Large intestine (tissue), 3 donors: ENCODE results near the gene ANKRD30A. TPM values are rescaled to one million over a fixed set of nuclear protein-coding genes. Genes with fewer than 3 reads are reported as not detected.
"Not testable (repeated sequence)": the region's sequence is repeated elsewhere in the genome, so short reads cannot be mapped to it uniquely, and the experiment has no call there.

Source experiments
- DNase-seq, 2 donors: peaks; one replicate each; pipeline versions ENCODE4 v3.0.0 to v3.0.0-alpha.2; 2013
- H3K27ac ChIP-seq: one replicate; pipeline ENCODE4 v1.5.1; 2013; ENCODE audit warnings: low read length
- H3K27me3 ChIP-seq: 2 replicates; pipeline ENCODE4 v1.6.1; 2013; ENCODE audit warnings: low read length; ENCODE audit not compliant: control insufficient read depth, insufficient read depth
- H3K36me3 ChIP-seq: 2 replicates; pipeline ENCODE4 v1.6.1; 2013; ENCODE audit warnings: low read length; ENCODE audit not compliant: control insufficient read depth, insufficient read depth
- H3K4me1 ChIP-seq: one replicate; pipeline ENCODE4 v1.6.1; 2013; ENCODE audit warnings: low read length; ENCODE audit not compliant: control insufficient read depth, insufficient read depth
- H3K4me3 ChIP-seq: one replicate; pipeline ENCODE4 v1.5.1; 2013; ENCODE audit warnings: low read length
- H3K9me3 ChIP-seq: one replicate; pipeline ENCODE4 v1.6.1; 2013; ENCODE audit warnings: mild to moderate bottlenecking, low read depth, low read length, moderate library complexity; ENCODE audit not compliant: control insufficient read depth
- WGBS: methylation state at CpG from one replicate; pipeline ENCODE4 v1.1.5; 2013; ENCODE audit warnings: low lambda C conversion rate; ENCODE audit not compliant: insufficient coverage; 5-methylcytosine and 5-hydroxymethylcytosine counted together
- polyA plus RNA-seq: library from polyadenylated mRNA; unstranded; fragments of 120-200 nt; gene quantifications from one replicate; pipeline ENCODE4 v1.2.1, GENCODE V29; 2013

Gene ANKRD30A
- polyA plus RNA-seq, 1 donor, result 0.01 TPM

DNA sequence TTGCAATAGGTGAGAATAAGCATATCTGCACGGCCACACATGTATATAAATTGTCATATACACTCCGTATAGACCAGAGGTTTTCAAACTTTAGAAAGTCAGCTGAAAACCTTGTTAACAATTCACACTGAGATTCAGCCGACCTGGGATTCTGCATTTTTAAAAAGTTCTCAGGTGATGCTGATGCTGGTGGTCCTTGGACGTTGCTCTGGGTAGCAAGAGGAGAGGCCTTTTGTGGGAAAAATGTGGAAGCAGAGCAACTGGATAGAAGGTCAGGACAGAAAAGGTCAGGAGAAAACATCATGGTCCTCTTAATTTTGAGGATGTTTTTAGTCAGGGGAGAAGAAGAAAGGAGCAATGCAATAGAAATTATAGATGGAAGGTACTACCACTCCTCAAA lies 52.9 kb downstream of the ANKRD30A start:
- H3K36me3 ChIP-seq, DNase-seq, H3K4me1 ChIP-seq, H3K4me3 ChIP-seq, H3K9me3 ChIP-seq, H3K27me3 ChIP-seq, H3K27ac ChIP-seq: not testable (repeated sequence)
- WGBS, result 64% methylated on average over 1 of the region's 4 CpGs

DNA sequence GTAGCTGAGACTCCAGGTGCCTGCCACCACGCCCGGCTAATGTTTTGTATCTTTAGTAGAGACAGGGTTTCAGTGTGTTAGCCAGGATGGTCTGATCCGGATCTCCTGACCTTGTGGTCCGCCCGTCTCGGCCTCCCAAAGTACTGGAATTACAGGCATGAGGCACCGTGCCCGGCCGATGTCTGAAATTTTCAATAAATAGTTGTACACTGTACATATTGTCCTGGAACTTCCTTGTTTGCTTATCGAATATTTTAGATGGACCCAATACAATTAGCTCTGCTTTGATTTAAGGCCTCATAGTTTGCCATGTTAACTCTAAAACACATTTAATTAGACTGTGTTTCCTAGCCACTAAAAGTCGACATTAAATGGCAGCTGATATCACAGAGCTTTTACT lies 57.3 kb downstream of the ANKRD30A start:
- H3K4me3 ChIP-seq, H3K36me3 ChIP-seq, H3K27ac ChIP-seq, DNase-seq, H3K4me1 ChIP-seq, H3K27me3 ChIP-seq, H3K9me3 ChIP-seq: not testable (repeated sequence)
- WGBS, result no CpG with 5 or more reads among the region's 11 CpGs

DNA sequence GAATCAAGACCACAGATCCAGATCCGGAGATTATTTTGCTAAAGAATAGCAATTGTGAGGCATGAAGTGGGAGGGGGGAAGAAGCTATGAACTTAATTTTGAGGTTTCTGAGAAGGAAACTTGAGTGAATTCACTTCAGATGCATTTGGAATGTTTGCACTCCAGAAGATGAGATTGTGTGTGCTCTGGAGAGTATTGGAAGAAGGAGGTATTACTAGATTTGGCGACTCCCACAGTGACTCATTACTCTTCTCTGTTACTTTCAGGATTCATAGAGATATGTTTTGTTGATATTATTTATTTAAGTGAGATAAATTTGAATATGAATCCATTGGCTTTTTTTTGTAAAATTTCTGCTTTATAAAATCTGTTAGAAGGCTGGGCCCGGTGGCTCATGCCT lies 80.7 kb downstream of the ANKRD30A start:
- WGBS, result 86% methylated on average over 1 of the region's 3 CpGs

DNA sequence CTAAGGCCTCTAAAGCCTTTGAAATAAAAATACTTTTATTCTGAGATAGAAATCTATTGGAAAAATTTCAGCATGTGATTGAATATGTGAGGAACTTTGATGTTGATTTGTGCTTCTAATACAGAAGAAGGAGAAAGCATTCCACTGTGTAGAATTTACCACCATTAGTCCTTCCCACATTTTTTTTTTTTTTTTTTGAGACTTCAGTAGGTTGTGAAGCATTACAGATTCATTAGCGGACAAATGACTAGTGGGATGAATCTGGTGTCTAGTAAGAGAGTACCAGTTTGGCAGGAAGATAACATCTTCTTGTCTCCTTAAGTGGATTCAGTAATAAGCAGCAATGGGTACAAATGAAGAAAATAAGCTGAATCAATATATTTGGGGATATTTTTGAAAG lies 95.5 kb downstream of the ANKRD30A start:
- Histone ChIP-seq H3K9me3 (no peaks in the 10 kb centered on the region), H3K27ac (no peak overlapping the region), H3K27me3 (no peaks in the 10 kb centered on the region), H3K36me3 (no peaks in the 10 kb centered on the region), H3K4me3 (no peak overlapping the region), H3K4me1 (no peaks in the 10 kb centered on the region)
- WGBS, result no CpG with 5 or more reads among the region's 1 CpG
- DNase-seq, result no peak

More for the DNA sequence above, 80.7 kb downstream of the ANKRD30A start:
- Histone ChIP-seq H3K27me3 (no peaks in the 10 kb centered on the region), H3K4me3 (no peak overlapping the region), H3K4me1 (no peaks in the 10 kb centered on the region), H3K9me3 (no peaks in the 10 kb centered on the region), H3K36me3 (no peaks in the 10 kb centered on the region), H3K27ac (no peak overlapping the region)
- no peak for DNase-seq

DNA sequence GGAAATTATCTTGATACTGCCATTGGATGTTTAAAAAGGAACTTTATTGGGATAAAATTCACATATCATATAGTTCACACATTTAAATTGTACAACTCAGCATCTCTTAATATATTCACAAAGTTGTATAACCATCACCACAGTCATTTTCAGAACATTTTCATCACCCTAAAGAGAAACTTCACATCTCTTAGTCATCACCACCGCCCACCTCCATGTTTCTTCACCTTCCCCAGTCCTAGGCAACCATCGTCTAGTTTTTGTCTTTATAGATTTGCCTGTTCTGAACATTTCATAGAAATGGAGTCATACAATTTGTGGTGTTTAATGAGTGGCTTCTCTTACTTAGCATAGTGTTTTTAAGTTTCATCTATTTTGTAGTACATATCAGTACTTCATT lies 96.6 kb downstream of the ANKRD30A start:
- no peak overlapping the region for H3K27ac ChIP-seq
- no peaks in the 10 kb centered on the region for H3K36me3 ChIP-seq
- DNase-seq, result no peak
- no peak overlapping the region for H3K4me3 ChIP-seq
- no peaks in the 10 kb centered on the region for H3K27me3 ChIP-seq
- 39% methylated on average over 2 of the region's 2 CpGs for WGBS
- H3K4me1 ChIP-seq, result no peaks in the 10 kb centered on the region
- no peaks in the 10 kb centered on the region for H3K9me3 ChIP-seq

DNA sequence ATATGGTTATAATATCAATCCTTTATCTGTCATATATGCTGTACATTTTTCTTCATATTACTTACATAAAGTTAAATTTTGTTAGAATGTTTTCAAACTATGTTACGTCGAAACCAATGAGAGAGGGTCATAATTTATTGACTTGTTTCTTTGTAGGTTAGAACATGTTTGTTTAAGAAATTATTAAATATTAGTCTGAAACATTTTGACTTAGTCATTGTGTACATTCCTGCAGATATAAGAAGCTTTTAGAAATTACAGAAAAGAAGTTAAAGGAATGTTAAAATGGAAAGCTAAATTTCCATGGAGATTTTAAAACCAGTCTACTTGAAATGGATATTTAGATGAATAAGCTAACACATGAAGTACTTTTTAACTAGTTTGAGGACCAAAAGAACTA lies 99.8 kb downstream of the ANKRD30A start:
- WGBS, result no CpG with 5 or more reads among the region's 2 CpGs
- no peaks in the 10 kb centered on the region for H3K4me1 ChIP-seq
- H3K27ac ChIP-seq, result no peak overlapping the region
- no peak for DNase-seq
- H3K36me3 ChIP-seq, result no peaks in the 10 kb centered on the region
- no peak overlapping the region for H3K4me3 ChIP-seq
- no peaks in the 10 kb centered on the region for H3K9me3 ChIP-seq
- no peaks in the 10 kb centered on the region for H3K27me3 ChIP-seq

DNA sequence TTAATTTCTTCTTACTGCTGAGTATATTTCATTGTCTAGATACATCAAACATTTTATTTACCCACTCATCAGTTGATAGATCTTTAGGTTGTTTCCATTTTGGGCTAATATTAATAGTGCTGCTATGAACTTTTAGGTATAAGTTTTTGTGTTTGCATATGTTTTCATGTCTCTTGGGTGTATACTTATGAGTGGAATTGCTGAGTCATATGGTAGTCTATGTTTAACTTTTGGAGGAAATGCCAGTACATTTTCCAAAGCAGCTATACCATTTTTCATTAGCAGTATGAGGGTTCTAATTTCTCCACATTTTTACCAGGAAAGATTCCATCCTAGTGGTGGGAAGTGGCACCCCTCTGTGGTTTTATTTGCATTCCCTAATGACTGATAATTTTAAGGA lies 101.1 kb downstream of the ANKRD30A start:
- H3K27ac ChIP-seq, result no peak overlapping the region
- no peaks in the 10 kb centered on the region for H3K4me1 ChIP-seq
- H3K36me3 ChIP-seq, result no peaks in the 10 kb centered on the region
- no peaks in the 10 kb centered on the region for H3K27me3 ChIP-seq
- H3K9me3 ChIP-seq, result no peaks in the 10 kb centered on the region
- DNase-seq, result no peak
- H3K4me3 ChIP-seq, result no peak overlapping the region

DNA sequence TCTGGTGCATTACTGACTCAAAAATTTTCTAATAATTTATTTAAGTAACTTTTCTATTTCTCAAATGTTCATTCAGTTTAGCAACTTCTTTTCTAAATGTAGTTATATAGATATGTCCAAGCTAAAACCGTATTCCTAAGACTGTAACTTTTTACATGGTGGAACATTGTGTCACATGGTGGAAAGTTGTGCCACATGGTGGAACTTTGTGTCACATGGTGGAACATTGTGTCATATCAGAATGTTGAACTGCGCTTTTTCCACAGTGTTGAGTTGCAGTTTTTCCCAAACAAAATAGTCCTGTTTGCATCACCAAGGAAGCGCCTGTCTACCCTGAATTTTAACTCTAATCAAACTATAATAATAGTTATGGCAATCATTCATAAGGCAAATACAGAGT lies 109.3 kb downstream of the ANKRD30A start:
- no peaks in the 10 kb centered on the region for H3K27me3 ChIP-seq
- no peak overlapping the region for H3K4me3 ChIP-seq
- 100% methylated on average over 1 of the region's 3 CpGs for WGBS
- no peak overlapping the region for H3K27ac ChIP-seq
- no peaks in the 10 kb centered on the region for H3K9me3 ChIP-seq
- no peaks in the 10 kb centered on the region for H3K4me1 ChIP-seq
- DNase-seq, result no peak
- no peaks in the 10 kb centered on the region for H3K36me3 ChIP-seq

DNA sequence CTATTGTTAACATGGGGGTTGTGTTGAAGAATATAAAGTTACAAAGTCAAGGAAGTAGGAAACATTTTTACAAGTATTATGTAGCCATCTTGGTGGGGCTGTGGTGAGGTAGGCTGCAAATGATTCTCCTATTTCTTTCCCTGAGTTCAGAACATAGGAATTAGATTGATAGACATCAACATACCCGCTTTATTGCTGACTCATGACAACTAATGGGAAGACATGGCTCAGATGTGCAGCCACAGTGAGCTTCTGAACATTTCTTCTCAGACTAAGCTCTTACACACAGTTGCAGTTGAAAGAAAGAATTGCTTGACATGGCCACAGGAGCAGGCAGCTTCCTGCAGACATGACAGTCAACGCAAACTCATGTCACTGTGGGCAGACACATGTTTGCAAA lies 110.7 kb downstream of the ANKRD30A start:
- Histone ChIP-seq H3K27ac (no peak overlapping the region), H3K4me1 (no peaks in the 10 kb centered on the region), H3K36me3 (no peaks in the 10 kb centered on the region), H3K4me3 (no peak overlapping the region), H3K27me3 (no peaks in the 10 kb centered on the region), H3K9me3 (no peaks in the 10 kb centered on the region)
- no peak for DNase-seq
- no CpG with 5 or more reads among the region's 2 CpGs for WGBS

DNA sequence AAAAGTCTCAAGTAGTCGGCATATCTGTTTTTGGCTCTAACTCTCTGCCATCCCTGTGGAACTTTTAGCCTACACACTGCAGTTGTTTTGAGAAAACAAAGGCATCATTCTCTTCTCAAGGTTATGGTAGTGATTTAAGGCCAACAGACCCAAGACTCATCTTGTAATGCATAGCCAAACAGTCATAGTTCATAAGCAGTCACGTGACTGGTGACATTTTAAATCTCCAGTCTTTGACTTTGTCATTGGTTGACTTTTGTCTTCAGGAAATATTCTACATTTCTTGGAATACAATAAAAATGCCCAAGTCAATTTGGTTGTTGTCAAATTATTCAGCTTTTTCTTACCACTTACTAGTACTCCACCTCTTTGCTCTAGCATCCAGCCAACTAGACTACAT lies 114.8 kb downstream of the ANKRD30A start:
- no peaks in the 10 kb centered on the region for H3K36me3 ChIP-seq
- H3K4me3 ChIP-seq, result no peak overlapping the region
- no peaks in the 10 kb centered on the region for H3K27me3 ChIP-seq
- H3K9me3 ChIP-seq, result no peaks in the 10 kb centered on the region
- DNase-seq, result no peak
- 86% methylated on average over 1 of the region's 2 CpGs for WGBS
- no peak overlapping the region for H3K27ac ChIP-seq
- H3K4me1 ChIP-seq, result no peaks in the 10 kb centered on the region

DNA sequence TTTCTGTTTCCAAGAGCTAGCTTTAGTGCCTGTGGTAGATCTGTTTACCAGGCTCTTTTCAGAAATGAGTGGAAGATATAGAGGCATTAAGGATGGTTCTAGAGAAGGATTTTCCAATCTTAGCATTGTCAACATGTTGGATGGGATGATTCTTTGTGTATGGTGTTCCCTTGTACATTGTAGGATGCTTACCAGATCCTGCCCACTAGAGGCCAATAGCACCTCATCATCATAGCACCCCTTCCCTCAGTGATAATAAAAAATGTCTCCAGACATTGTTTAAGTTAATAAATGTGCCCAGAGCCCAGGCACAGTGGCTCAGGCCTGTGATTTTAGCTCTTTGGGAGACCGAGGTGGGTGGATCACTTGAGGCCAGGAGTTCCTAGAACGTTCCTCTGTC lies 121.2 kb downstream of the ANKRD30A start:
- H3K9me3 ChIP-seq, result no peaks in the 10 kb centered on the region
- H3K27me3 ChIP-seq, result no peaks in the 10 kb centered on the region
- no peak for DNase-seq
- WGBS, result no CpG with 5 or more reads among the region's 2 CpGs
- H3K4me1 ChIP-seq, result no peaks in the 10 kb centered on the region
- no peak overlapping the region for H3K27ac ChIP-seq
- H3K4me3 ChIP-seq, result no peak overlapping the region
- no peaks in the 10 kb centered on the region for H3K36me3 ChIP-seq
